ENCODE measurements around the gene SLC48A1. TPM values are rescaled to one million over a fixed set of nuclear protein-coding genes. Genes with fewer than 3 reads are reported as not detected.

Gene SLC48A1
- polyA plus RNA-seq, 3 donors: 9.4 to 19.6 (median 15.8) TPM

GRCh38 chr12:47771304-47771703, 1.7 kb upstream of the SLC48A1 start:
- H4K20me1 ChIP-seq (ENCODE audit: insufficient read depth, low read length): peaks cover 19% of the 10 kb centered on the region
- H3K9ac ChIP-seq (ENCODE audit: insufficient read depth, low read length, poor library complexity, severe bottlenecking): no peak overlapping the region
- H3K4me3 Mint-ChIP-seq: no peak overlapping the region
- H3K4me1 Mint-ChIP-seq: peaks cover 33% of the 10 kb centered on the region
- peaks cover 41 to 44% of the 10 kb centered on the region in 2 donors for H3K4me1 ChIP-seq (ENCODE audit: control insufficient read depth in 1 of 2, insufficient read depth in 2 of 2, low read length in 2 of 2)
- H3K9me3 Mint-ChIP-seq: peaks cover 0 to 2% (median 0%) of the 10 kb centered on the region in 7 donors
- H3K27ac Mint-ChIP-seq: no peak overlapping the region
- intact Hi-C loops (cut with micrococcal nuclease): no loop called here
- H3K27me3 ChIP-seq (ENCODE audit: control insufficient read depth in 2 of 2, insufficient read depth in 2 of 2, low read length in 2 of 2): no peaks in the 10 kb centered on the region
- H3K9me3 ChIP-seq (replicated peaks in 1 of 2; ENCODE audit: control insufficient read depth in 1 of 2, insufficient read depth in 1 of 2, low read length in 2 of 2): no peaks in the 10 kb centered on the region
- peaks cover 2 to 13% (median 7%) of the 10 kb centered on the region in 3 donors for H3K27me3 Mint-ChIP-seq (ENCODE audit: low read depth in 3 of 3)
- DNase-seq: no peak
- peaks cover 9% of the 10 kb centered on the region for H3K79me2 ChIP-seq (ENCODE audit: insufficient read depth, low read length)
- no peak overlapping the region for H2AFZ ChIP-seq (ENCODE audit: insufficient read depth, low read depth, low read length, poor library complexity, severe bottlenecking)
- no peak overlapping the region for H3K27ac ChIP-seq (ENCODE audit: low read depth in 1 of 2, low read length in 2 of 2)
- no peaks in the 10 kb centered on the region for H3K36me3 ChIP-seq (replicated peaks in 1 of 2; ENCODE audit: control insufficient read depth in 1 of 2, insufficient read depth in 2 of 2, low read length in 2 of 2)
- WGBS (ENCODE audit: insufficient coverage): no CpG with 5 or more reads among the region's 6 CpGs
- H3K4me3 ChIP-seq (replicated peaks in 1 of 3; ENCODE audit: low read depth in 2 of 3, low read length in 3 of 3): no peak overlapping the region
- peaks cover 0 to 2% of the 10 kb centered on the region in 2 donors for H3K36me3 Mint-ChIP-seq
- no peak overlapping the region for H3K4me2 ChIP-seq (replicated peaks; ENCODE audit: extremely low read depth, low read length, poor library complexity, severe bottlenecking)
- no peak for TF ChIP-seq CTCF (IDR thresholded peaks at IDR 0.05)

GRCh38 chr12:47772094-47772660, 861 bp upstream of the SLC48A1 start:
- peaks cover 9% of the 10 kb centered on the region for H3K79me2 ChIP-seq (ENCODE audit: insufficient read depth, low read length)
- H3K36me3 ChIP-seq (replicated peaks in 1 of 2; ENCODE audit: control insufficient read depth in 1 of 2, insufficient read depth in 2 of 2, low read length in 2 of 2): no peaks in the 10 kb centered on the region
- no peak overlapping the region for H3K9ac ChIP-seq (ENCODE audit: insufficient read depth, low read length, poor library complexity, severe bottlenecking)
- peak overlapping the region; percentile 83 for H2AFZ ChIP-seq (ENCODE audit: insufficient read depth, low read depth, low read length, poor library complexity, severe bottlenecking)
- peaks cover 49 to 53% of the 10 kb centered on the region in 2 donors for H3K4me1 ChIP-seq (ENCODE audit: control insufficient read depth in 1 of 2, insufficient read depth in 2 of 2, low read length in 2 of 2)
- intact Hi-C loops (cut with micrococcal nuclease): no loop called here
- no peak overlapping the region for H3K4me2 ChIP-seq (replicated peaks; ENCODE audit: extremely low read depth, low read length, poor library complexity, severe bottlenecking)
- Mint-ChIP-seq H3K36me3 (peaks cover 0 to 2% of the 10 kb centered on the region in 2 donors), H3K27me3 (ENCODE audit: low read depth in 3 of 3) (peaks cover 2 to 13% (median 7%) of the 10 kb centered on the region in 3 donors), H3K9me3 (peaks cover 0 to 5% (median 0%) of the 10 kb centered on the region in 7 donors), H3K27ac (peak overlapping the region in 3 of 7 donors; percentile 53 to 82 (median 54)), H3K4me3 (peak overlapping the region; percentile 68 to 79), H3K4me1 (peaks cover 42% of the 10 kb centered on the region)
- no peaks in the 10 kb centered on the region for H3K9me3 ChIP-seq (replicated peaks in 1 of 2; ENCODE audit: control insufficient read depth in 1 of 2, insufficient read depth in 1 of 2, low read length in 2 of 2)
- 89% methylated on average over 8 of the region's 13 CpGs for WGBS (ENCODE audit: insufficient coverage)
- H3K4me3 ChIP-seq (replicated peaks in 1 of 3; ENCODE audit: low read depth in 2 of 3, low read length in 3 of 3): peak overlapping the region in 1 of 3 experiments; percentile 79
- no peak for TF ChIP-seq CTCF (IDR thresholded peaks at IDR 0.05)
- no peak overlapping the region for H3K27ac ChIP-seq (ENCODE audit: low read depth in 1 of 2, low read length in 2 of 2)
- DNase-seq: no peak
- no peaks in the 10 kb centered on the region for H3K27me3 ChIP-seq (ENCODE audit: control insufficient read depth in 2 of 2, insufficient read depth in 2 of 2, low read length in 2 of 2)
- H4K20me1 ChIP-seq (ENCODE audit: insufficient read depth, low read length): peaks cover 28% of the 10 kb centered on the region

Measured in CD14-positive monocyte (primary cell).